SK-N-SH (cell line): ENCODE results near the gene NR2C1.

Source experiments
- FOXJ3 ChIP-seq: sonication (generic); formaldehyde crosslinking; IDR thresholded peaks from 2 replicates; pipeline ENCODE4 v1.5.1; 2020; ENCODE audit warnings: mild to moderate bottlenecking, missing genetic modification reagents
- TAF1 ChIP-seq: IDR thresholded peaks from 2 replicates; pipeline ENCODE4 v1.6.1; 2012; ENCODE audit warnings: low read depth, mild to moderate bottlenecking, low read length, moderate library complexity, borderline replicate concordance

GRCh38 chr12:95104919-95105452 lies 31.6 kb upstream of the NR2C1 start:
- no peak for TF ChIP-seq TAF1
- TF ChIP-seq FOXJ3 (CRISPR knock-in tag), result no peak
